Thymus (tissue), 11 donors: ENCODE measurements around the gene RALGAPA2. TPM values are rescaled to one million over a fixed set of nuclear protein-coding genes. Genes with fewer than 3 reads are reported as not detected.

Experiments used
- DNase-seq, 9 donors: peaks; one replicate each; pipeline ENCODE4 v3.0.0-alpha.2; 2013; ENCODE audit warnings: low spot score in 9 of 9, low read depth in 6 of 9, missing footprints in 1 of 9
- H3K27ac ChIP-seq, 2 donors: one replicate each; pipeline ENCODE4 v1.5.1; 2013; ENCODE audit warnings: control low read depth in 1 of 2, low read depth in 1 of 2, low read length in 1 of 2, mild to moderate bottlenecking in 1 of 2, moderate library complexity in 1 of 2
- H3K27me3 ChIP-seq, 2 donors: one replicate each; pipeline ENCODE4 v1.5.1; 2013; ENCODE audit warnings: low read length in 1 of 2; ENCODE audit not compliant: control insufficient read depth in 2 of 2, insufficient read depth in 1 of 2
- H3K36me3 ChIP-seq, 2 donors: one replicate each; pipeline ENCODE4 v1.5.1; 2013; ENCODE audit warnings: low read length in 1 of 2, mild to moderate bottlenecking in 1 of 2, moderate library complexity in 1 of 2; ENCODE audit not compliant: control insufficient read depth in 2 of 2, insufficient read depth in 2 of 2
- H3K4me1 ChIP-seq, 2 donors: one replicate each; pipeline ENCODE4 v1.5.1; 2013; ENCODE audit warnings: low read length in 2 of 2; ENCODE audit not compliant: control insufficient read depth in 2 of 2, insufficient read depth in 2 of 2
- H3K4me3 ChIP-seq, 2 donors: one replicate each; pipeline ENCODE4 v1.5.1; 2013; ENCODE audit warnings: low read length in 2 of 2, control low read depth in 1 of 2, mild to moderate bottlenecking in 1 of 2
- H3K9me3 ChIP-seq, 2 donors: one replicate each; pipeline ENCODE4 v1.5.1; 2013; ENCODE audit warnings: low read length in 1 of 2, mild to moderate bottlenecking in 1 of 2; ENCODE audit not compliant: control insufficient read depth in 2 of 2, insufficient read depth in 1 of 2
- WGBS: extraction: QIAGEN DNeasy Blood & Tissue Kit; methylation state at CpG from one replicate; pipeline ENCODE4 v1.1.7; 2013; 5-methylcytosine and 5-hydroxymethylcytosine counted together
- polyA plus RNA-seq: library from polyadenylated mRNA; stranded (reverse); fragments of 200-250 nt; gene quantifications from one replicate; pipeline ENCODE4 v1.2.3, GENCODE V29; 2013
- total RNA-seq: library from RNA; stranded (reverse); fragments of 120-200 nt; gene quantifications from one replicate; pipeline ENCODE4 v1.2.4, GENCODE V29; 2013
- donor health status: healthy.

RALGAPA2 gene
- total and polyA plus RNA-seq, 2 donors: 9.0 to 10.3 TPM

- Histone ChIP-seq H3K36me3 (peaks cover 3 to 6% of the 10 kb centered on the region in 2 donors), H3K27me3 (no peaks in the 10 kb centered on the region), H3K27ac (no peak overlapping the region), H3K4me1 (peaks cover 0 to 3% of the 10 kb centered on the region in 2 donors), H3K4me3 (no peak overlapping the region), H3K9me3 (no peaks in the 10 kb centered on the region)
- no peak for DNase-seq
- 99% methylated on average over 2 of the region's 2 CpGs for WGBS
These were observed 218.7 kb downstream of the RALGAPA2 start for GRCh38 chr20:20493701-20494100.

DNA sequence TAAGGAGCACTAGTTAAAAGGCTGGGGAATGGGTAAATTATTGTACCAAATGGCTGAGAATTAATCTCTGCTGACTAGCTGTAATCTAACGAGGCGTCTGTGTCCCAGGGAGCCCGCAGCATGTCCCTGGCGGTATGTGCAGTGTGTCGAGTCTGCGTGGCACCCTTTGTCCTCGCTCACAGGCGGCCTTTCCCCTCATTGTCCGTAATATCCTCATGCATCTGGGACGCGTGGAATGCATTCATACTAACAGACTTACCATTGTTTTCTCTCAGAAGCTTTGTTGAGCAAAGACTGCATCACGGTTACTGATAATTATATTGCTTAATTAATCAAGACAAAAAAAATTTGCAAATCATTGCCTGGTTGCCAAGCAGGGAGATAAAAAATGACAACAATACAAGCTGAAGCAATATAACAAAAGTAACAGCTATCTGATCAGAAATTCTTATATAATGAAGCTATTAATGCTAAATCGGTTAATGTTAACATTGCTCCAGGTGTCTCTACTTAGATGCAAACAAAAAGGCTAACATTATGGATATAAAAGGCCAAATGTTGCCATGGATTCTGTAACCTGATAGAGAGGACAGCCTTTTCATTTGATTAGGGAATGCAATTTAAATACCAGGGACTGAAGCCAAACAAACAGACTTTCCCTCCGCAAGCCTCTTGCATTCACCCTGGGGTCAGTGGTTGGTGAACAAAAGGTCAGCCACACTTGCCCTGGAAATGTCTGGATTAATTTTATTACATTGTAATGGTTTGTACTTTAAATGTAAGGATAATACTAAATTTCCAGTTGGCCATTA is 219.7 kb downstream of the RALGAPA2 start:
- DNase-seq: no peak
- no peaks in the 10 kb centered on the region for H3K27me3 ChIP-seq
- H3K27ac ChIP-seq: no peak overlapping the region
- no peaks in the 10 kb centered on the region for H3K9me3 ChIP-seq
- H3K4me1 ChIP-seq: peaks cover 0 to 3% of the 10 kb centered on the region in 2 donors
- 97% methylated on average over 14 of the region's 14 CpGs for WGBS
- no peak overlapping the region for H3K4me3 ChIP-seq
- peaks cover 3% of the 10 kb centered on the region in 2 donors for H3K36me3 ChIP-seq

GRCh38 chr20:20491784-20492264 is 220.6 kb downstream of the RALGAPA2 start:
- no peak for DNase-seq
- Histone ChIP-seq H3K27me3 (no peaks in the 10 kb centered on the region), H3K4me3 (no peak overlapping the region), H3K4me1 (peaks cover 0 to 3% of the 10 kb centered on the region in 2 donors), H3K9me3 (no peaks in the 10 kb centered on the region), H3K27ac (no peak overlapping the region), H3K36me3 (peaks cover 3% of the 10 kb centered on the region in 2 donors)
- 97% methylated on average over 5 of the region's 5 CpGs for WGBS

DNA sequence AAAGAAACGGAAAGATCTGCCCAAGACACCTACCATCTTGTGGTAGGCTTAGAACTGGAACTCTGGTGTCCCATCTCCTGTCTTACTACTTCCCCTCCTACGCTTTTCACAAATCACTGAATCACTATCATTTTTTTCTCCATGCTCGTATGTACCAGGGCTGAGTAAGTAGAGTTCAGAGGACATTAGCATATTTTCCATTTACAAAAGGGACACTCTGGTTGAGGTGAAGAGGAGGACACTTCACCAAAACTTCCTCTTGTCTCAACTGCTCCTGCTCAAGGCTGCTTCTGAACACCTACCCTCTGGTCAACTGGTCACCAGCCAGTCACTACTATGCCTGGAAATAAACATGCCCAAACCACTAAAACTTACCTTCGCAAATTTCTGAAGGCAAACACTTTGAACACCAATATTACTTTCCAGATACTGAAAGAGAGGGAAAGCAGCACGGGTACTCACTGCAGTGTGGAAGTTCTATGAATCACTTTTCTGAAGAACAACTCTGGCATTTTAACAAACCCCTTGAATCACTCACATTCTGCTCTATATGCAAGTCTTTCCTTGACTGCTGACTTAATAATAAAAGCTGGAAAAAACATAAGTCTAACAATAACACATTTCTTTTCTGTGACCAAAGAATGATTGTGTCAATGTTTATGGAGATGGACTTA is 221.2 kb downstream of the RALGAPA2 start:
- WGBS: 96% methylated on average over 5 of the region's 5 CpGs
- Histone ChIP-seq H3K36me3 (peaks cover 3% of the 10 kb centered on the region in 2 donors), H3K27me3 (no peaks in the 10 kb centered on the region)

DNA sequence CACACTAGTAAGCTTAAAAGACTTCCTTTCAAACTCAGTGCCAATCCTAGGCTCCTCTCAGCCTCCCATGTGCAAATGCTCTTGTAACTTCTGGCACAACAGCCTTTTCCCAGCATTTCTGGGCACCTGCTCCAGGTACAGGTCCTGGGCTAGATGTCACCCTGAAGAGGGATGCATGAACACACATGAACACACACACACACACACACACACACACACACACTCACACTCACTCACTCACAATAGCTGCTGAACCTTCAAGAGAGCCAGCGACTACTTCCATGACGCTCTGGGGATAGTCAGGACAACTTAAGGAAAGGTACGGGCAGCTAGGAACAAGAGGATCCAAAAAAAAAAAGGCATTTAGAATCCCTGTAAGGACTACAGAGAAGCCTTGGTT is 221.8 kb downstream of the RALGAPA2 start:
- WGBS: 99% methylated on average over 3 of the region's 3 CpGs
- H3K27ac ChIP-seq: no peak overlapping the region
- H3K9me3 ChIP-seq: no peaks in the 10 kb centered on the region
- H3K4me3 ChIP-seq: no peak overlapping the region
- peaks cover 3% of the 10 kb centered on the region in 2 donors for H3K36me3 ChIP-seq
- DNase-seq: no peak
- H3K4me1 ChIP-seq: peaks cover 0 to 3% of the 10 kb centered on the region in 2 donors
- H3K27me3 ChIP-seq: no peaks in the 10 kb centered on the region

More for the DNA sequence above, 221.2 kb downstream of the RALGAPA2 start:
- Histone ChIP-seq H3K4me3 (no peak overlapping the region), H3K9me3 (no peaks in the 10 kb centered on the region), H3K4me1 (peaks cover 0 to 3% of the 10 kb centered on the region in 2 donors), H3K27ac (no peak overlapping the region)
- DNase-seq: no peak

DNA sequence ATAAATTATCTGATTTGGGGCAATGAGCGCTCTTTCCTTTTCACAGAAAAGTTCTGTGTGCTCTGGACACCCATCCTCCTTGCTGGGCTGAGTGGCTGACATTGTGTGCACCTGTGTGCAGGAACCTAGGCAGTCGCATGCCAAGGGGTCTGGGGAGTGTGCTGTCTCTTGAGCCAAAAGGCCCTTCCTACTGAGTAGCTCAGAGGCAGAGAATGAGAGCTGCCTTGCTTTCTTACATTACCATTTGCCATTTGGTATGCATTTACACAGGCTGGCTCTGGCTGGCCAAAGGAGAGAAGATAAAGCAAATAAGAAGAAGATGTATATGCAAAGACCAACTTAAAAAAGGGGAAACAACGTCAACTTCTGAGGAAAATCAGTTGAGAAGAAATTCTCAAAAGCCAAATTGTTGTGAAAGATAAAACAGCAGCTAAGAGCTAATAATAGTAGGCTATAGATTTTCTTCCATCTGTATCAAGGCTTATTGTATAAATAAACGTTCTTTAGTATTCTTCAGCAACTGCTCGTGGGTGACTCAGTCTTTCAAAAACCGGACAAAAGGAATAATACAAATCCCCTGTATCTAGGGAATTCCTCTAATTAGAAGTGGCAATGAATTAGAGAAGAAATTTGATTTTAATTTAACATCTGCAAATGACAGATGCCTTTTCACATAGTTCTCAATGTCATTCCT is 222.6 kb downstream of the RALGAPA2 start:
- WGBS: 94% methylated on average over 6 of the region's 6 CpGs
- no peak for DNase-seq
- peaks cover 3% of the 10 kb centered on the region in 2 donors for H3K36me3 ChIP-seq
- H3K9me3 ChIP-seq: no peaks in the 10 kb centered on the region
- no peak overlapping the region for H3K27ac ChIP-seq
- H3K27me3 ChIP-seq: no peaks in the 10 kb centered on the region
- H3K4me1 ChIP-seq: peaks cover 0 to 3% of the 10 kb centered on the region in 2 donors
- H3K4me3 ChIP-seq: no peak overlapping the region

GRCh38 chr20:20489054-20489453 is 223.4 kb downstream of the RALGAPA2 start:
- H3K9me3 ChIP-seq: no peaks in the 10 kb centered on the region
- H3K27ac ChIP-seq: no peak overlapping the region
- 97% methylated on average over 5 of the region's 5 CpGs for WGBS
- H3K36me3 ChIP-seq: peaks cover 0 to 3% of the 10 kb centered on the region in 2 donors
- DNase-seq: no peak
- H3K4me1 ChIP-seq: peaks cover 0 to 3% of the 10 kb centered on the region in 2 donors
- no peaks in the 10 kb centered on the region for H3K27me3 ChIP-seq
- H3K4me3 ChIP-seq: no peak overlapping the region

GRCh38 chr20:20488388-20488787 is 224.1 kb downstream of the RALGAPA2 start:
- no peaks in the 10 kb centered on the region for H3K27me3 ChIP-seq
- peaks cover 0 to 3% of the 10 kb centered on the region in 2 donors for H3K36me3 ChIP-seq
- no peak overlapping the region for H3K27ac ChIP-seq
- WGBS: 92% methylated on average over 1 of the region's 1 CpG
- peaks cover 0 to 3% of the 10 kb centered on the region in 2 donors for H3K4me1 ChIP-seq
- no peak overlapping the region for H3K4me3 ChIP-seq
- DNase-seq: no peak
- H3K9me3 ChIP-seq: no peaks in the 10 kb centered on the region
